Astrocyte of the spinal cord (primary cell): ENCODE measurements around the gene KCNH2.

Experiments used
- DNase-seq: peaks from one replicate; pipeline ENCODE4 v3.0.0; 2011; ENCODE audit warnings: low read depth, low spot score
- H3K4me3 ChIP-seq: 2 replicates; pipeline ENCODE4 v1.5.1; 2011; ENCODE audit warnings: low read depth, mild to moderate bottlenecking, low read length, moderate library complexity
- CTCF ChIP-seq: IDR thresholded peaks from 2 replicates; pipeline ENCODE4 v1.5.1; 2012; ENCODE audit warnings: low read depth, mild to moderate bottlenecking, low read length, inconsistent platforms
- in situ Hi-C: cut with HindIII; loops from 2 replicates; pipeline ENCODE4 v1.10.0; 2017; ENCODE audit warnings: low sequenced_read_pairs

KCNH2 gene

GRCh38 chr7:150957133-150958020 lies 20.7 kb downstream of the KCNH2 start:
- H3K4me3 ChIP-seq: no peak overlapping the region
- DNase-seq: no peak
- in situ Hi-C loops: no loop called here
- TF ChIP-seq CTCF: no peak

GRCh38 chr7:150956395-150957132 lies 21.6 kb downstream of the KCNH2 start:
- no peak for DNase-seq
- in situ Hi-C loops: no loop called here
- TF ChIP-seq CTCF: no peak
- H3K4me3 ChIP-seq: no peak overlapping the region

- no peak overlapping the region for H3K4me3 ChIP-seq
- TF ChIP-seq CTCF: no peak
- in situ Hi-C loops: no loop called here
- DNase-seq: no peak
Measured at GRCh38 chr7:150955519-150956394, 22.4 kb downstream of the KCNH2 start.

GRCh38 chr7:150954986-150955518 lies 23.1 kb downstream of the KCNH2 start:
- in situ Hi-C loops: no loop called here
- no peak for DNase-seq
- TF ChIP-seq CTCF: no peak
- no peak overlapping the region for H3K4me3 ChIP-seq

DNA sequence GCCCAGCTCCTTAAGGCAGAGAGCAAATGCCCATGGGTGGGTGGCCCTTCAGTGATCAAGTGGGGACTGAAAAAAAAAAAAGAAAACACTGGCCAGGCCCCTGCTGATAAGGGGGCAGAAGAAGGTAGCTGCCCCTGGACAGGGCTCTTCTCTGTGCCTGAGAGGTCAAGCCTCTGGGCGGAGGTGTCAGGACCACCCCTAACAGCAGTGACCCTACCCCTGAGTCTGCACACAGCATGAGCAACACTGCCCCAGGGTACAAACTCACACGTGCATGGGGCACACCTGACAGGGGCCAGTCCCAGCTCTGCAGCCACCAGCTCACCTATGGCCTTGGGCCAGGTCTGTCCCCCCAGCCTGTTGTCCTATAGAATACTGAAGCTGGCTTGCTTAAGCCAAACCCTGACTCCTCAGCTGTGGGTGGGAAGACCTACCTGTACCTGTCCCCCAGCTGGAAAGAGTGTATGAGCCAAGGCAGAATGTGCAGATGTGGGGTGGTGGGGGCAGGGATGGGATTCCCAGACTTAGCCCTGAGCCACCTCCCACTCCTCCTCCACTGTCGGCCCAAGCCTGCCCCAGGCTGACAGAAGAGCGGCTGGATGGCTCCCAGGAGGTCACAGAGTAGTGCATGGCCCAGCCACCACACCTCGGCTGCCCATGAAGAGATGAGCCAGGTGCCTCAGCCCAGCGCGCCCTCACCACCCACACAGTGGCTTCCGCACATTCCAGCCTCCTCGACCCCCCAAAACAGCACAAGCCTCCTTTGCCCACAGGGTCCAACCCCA lies 23.7 kb downstream of the KCNH2 start:
- H3K4me3 ChIP-seq: no peak overlapping the region
- in situ Hi-C loops: no loop called here
- DNase-seq: no peak
- TF ChIP-seq CTCF: no peak
